GM19468 (cell line): ENCODE measurements around the gene IL37.
"Not testable (repeated sequence)": the region's sequence is repeated elsewhere in the genome, so short reads cannot be mapped to it uniquely, and the experiment has no call there.

Experiments
- ATAC-seq: cut with Tn5 transposase; IDR thresholded peaks from one replicate; pipeline ENCODE4 v1.9.1; 2021; ENCODE audit warnings: mild to moderate bottlenecking, moderate library complexity, moderate number of reproducible peaks; ENCODE audit not compliant: unreplicated experiment; ENCODE audit errors: extremely low read depth

The IL37 gene

GRCh38 chr2:112887964-112888749 lies 22.8 kb upstream of the IL37 start:
- ATAC-seq, result no peak

GRCh38 chr2:112889976-112890375 lies 21.0 kb upstream of the IL37 start:
- ATAC-seq, result no peak

GRCh38 chr2:112891385-112891831 lies 19.6 kb upstream of the IL37 start:
- no peak for ATAC-seq

- ATAC-seq, result no peak
These were observed 17.2 kb upstream of the IL37 start for GRCh38 chr2:112893752-112894151.

- no peak for ATAC-seq
These were observed 13.9 kb upstream of the IL37 start for GRCh38 chr2:112896909-112897623.

- ATAC-seq, result no peak
These were observed 13.4 kb upstream of the IL37 start for GRCh38 chr2:112897624-112897978.

GRCh38 chr2:112901431-112902065 lies 9.4 kb upstream of the IL37 start:
- ATAC-seq, result not testable (repeated sequence)

GRCh38 chr2:112902816-112903215 lies 8.1 kb upstream of the IL37 start:
- ATAC-seq, result no peak

GRCh38 chr2:112904883-112905282 lies 6.1 kb upstream of the IL37 start:
- ATAC-seq, result no peak

GRCh38 chr2:112906276-112906675 lies 4.7 kb upstream of the IL37 start:
- ATAC-seq, result no peak

- ATAC-seq, result no peak
These were observed 3.7 kb upstream of the IL37 start for GRCh38 chr2:112907001-112907949.

GRCh38 chr2:112908559-112908958 lies 2.4 kb upstream of the IL37 start:
- ATAC-seq, result not testable (repeated sequence)

- no peak for ATAC-seq
These were observed 746 bp upstream of the IL37 start for GRCh38 chr2:112910219-112910618.

- ATAC-seq, result no peak
These were observed 1.4 kb downstream of the IL37 start for GRCh38 chr2:112912403-112912802.

GRCh38 chr2:112915300-112916144 lies 4.6 kb downstream of the IL37 start:
- ATAC-seq, result no peak

GRCh38 chr2:112916145-112916571 lies 5.2 kb downstream of the IL37 start:
- ATAC-seq, result no peak

GRCh38 chr2:112916625-112917247 lies 5.8 kb downstream of the IL37 start:
- ATAC-seq, result no peak

GRCh38 chr2:112917856-112918255 lies 6.9 kb downstream of the IL37 start:
- no peak for ATAC-seq

GRCh38 chr2:112918256-112918655 lies 7.3 kb downstream of the IL37 start:
- no peak for ATAC-seq
